Left lung (tissue), 10 donors: ENCODE data around the gene FRMD4A. TPM values are rescaled to one million over a fixed set of nuclear protein-coding genes. Genes with fewer than 3 reads are reported as not detected.
"Not testable (repeated sequence)": the region's sequence is repeated elsewhere in the genome, so short reads cannot be mapped to it uniquely, and the experiment has no call there.

Experiments used
- ATAC-seq: fragments of 200-7000 bp; cut with Tn5 transposase; one replicate; pipeline ENCODE4 v1.9.1; 2020; ENCODE audit warnings: moderate library complexity
- DNase-seq, 4 donors: peaks; one replicate each; pipeline ENCODE4 v3.0.0-alpha.2; 2013 to 2020
- H3K27ac ChIP-seq, 2 donors: fragments of 200-600 bp; sonication (generic) in 1 of 2; one replicate each; pipeline versions ENCODE4 v1.5.0 to v1.8.0; 2020 to 2021
- H3K27me3 ChIP-seq, 2 donors: fragments of 200-600 bp; sonication (generic) in 1 of 2; one replicate each; pipeline versions ENCODE4 v1.5.0 to v1.8.0; 2020 to 2021
- H3K36me3 ChIP-seq, 2 donors: fragments of 200-600 bp; sonication (generic) in 1 of 2; one replicate each; pipeline versions ENCODE4 v1.5.0 to v1.8.0; 2020 to 2021
- H3K4me1 ChIP-seq, 2 donors: fragments of 200-600 bp; one replicate each; pipeline ENCODE4 v1.8.0; 2021
- H3K4me3 ChIP-seq, 2 donors: fragments of 200-600 bp; sonication (generic) in 1 of 2; one replicate each; pipeline versions ENCODE4 v1.5.0 to v1.8.0; 2020 to 2021; ENCODE audit warnings: mild to moderate bottlenecking in 1 of 2
- H3K9me3 ChIP-seq, 2 donors: fragments of 200-600 bp; sonication (generic) in 1 of 2; one replicate each; pipeline versions ENCODE4 v1.5.0 to v1.8.0; 2020 to 2021
- intact Hi-C, 2 donors: fragments of 100-400 bp; cut with DNase I; formaldehyde crosslinking; loops; one replicate each; pipeline versions ENCODE4 v1.11.2 to v1.14.2; 2022
- polyA plus RNA-seq, 6 donors: library from polyadenylated mRNA; unstranded; fragments of 120-200 nt; gene quantifications; one replicate each; pipeline ENCODE4 v1.2.1, GENCODE V29; 2013; ENCODE audit not compliant: insufficient read length in 6 of 6
- total RNA-seq, 2 donors: library from RNA; stranded (reverse); fragmentation: NEBNext Ultra II Directional; extraction: Animal tissue kit (Norgen Biotek cat#: 25700); gene quantifications; one replicate each; pipeline ENCODE4 v1.2.1, GENCODE V29; 2021
- TF ChIP-seq, protein P1 (sequence below), 2 donors: fragments of 200-600 bp; sonication (generic) in 1 of 2; IDR thresholded peaks; one replicate each; pipeline versions ENCODE4 v1.5.0 to v1.8.0; 2021; ENCODE audit warnings: antibody characterized with exemption in 2 of 2
- donor health status: DM: no; HTN: yes; CAD: no.
- donor health status: DM: no; HTN: no; CAD: no.

FRMD4A gene
- total and polyA plus RNA-seq, 8 donors = 33.9 to 62.8 (median 57.0) TPM

- Histone ChIP-seq H3K27ac (peak overlapping the region; percentile 62 to 74), H3K27me3 (no peaks in the 10 kb centered on the region), H3K9me3 (no peaks in the 10 kb centered on the region), H3K36me3 (no peaks in the 10 kb centered on the region), H3K4me1 (peaks cover 26 to 34% of the 10 kb centered on the region in 2 donors), H3K4me3 (peak overlapping the region in 1 of 2 donors; percentile 16)
- ATAC-seq = peak; percentile 89
- peak; percentile 84 to 92 (median 89) for DNase-seq
- intact Hi-C loops = no loop called here
- TF ChIP-seq, protein P1, sequence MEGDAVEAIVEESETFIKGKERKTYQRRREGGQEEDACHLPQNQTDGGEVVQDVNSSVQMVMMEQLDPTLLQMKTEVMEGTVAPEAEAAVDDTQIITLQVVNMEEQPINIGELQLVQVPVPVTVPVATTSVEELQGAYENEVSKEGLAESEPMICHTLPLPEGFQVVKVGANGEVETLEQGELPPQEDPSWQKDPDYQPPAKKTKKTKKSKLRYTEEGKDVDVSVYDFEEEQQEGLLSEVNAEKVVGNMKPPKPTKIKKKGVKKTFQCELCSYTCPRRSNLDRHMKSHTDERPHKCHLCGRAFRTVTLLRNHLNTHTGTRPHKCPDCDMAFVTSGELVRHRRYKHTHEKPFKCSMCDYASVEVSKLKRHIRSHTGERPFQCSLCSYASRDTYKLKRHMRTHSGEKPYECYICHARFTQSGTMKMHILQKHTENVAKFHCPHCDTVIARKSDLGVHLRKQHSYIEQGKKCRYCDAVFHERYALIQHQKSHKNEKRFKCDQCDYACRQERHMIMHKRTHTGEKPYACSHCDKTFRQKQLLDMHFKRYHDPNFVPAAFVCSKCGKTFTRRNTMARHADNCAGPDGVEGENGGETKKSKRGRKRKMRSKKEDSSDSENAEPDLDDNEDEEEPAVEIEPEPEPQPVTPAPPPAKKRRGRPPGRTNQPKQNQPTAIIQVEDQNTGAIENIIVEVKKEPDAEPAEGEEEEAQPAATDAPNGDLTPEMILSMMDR (IDR thresholded peaks at IDR 0.05) = no peak
These were observed 612.6 kb downstream of the FRMD4A start for GRCh38 chr10:13717936-13718772.

DNA sequence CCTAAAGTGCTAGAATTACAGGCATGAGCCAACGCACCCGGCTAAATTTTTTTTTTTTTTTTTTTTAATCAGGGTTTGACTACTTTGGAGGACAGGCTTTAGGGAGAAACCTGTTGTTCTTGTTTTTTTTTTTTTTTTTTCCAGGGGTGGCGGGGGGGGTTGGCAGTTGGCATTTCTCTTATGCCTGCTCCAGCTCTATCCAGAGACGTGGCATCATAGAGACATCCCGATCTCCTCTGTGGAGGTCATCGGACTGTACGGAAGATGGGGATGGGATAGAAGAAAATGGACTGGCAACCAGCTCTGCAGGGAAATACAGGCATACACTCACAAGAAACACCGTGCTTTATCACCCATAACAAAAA is 613.2 kb downstream of the FRMD4A start:
- Histone ChIP-seq H3K36me3 (no peaks in the 10 kb centered on the region), H3K27ac (peak overlapping the region; percentile 62 to 74), H3K4me3 (peak overlapping the region in 1 of 2 donors; percentile 16), H3K27me3 (no peaks in the 10 kb centered on the region), H3K4me1 (peaks cover 32 to 40% of the 10 kb centered on the region in 2 donors), H3K9me3 (no peaks in the 10 kb centered on the region)
- intact Hi-C loops = no loop called here
- DNase-seq = no peak
- ATAC-seq = peak; percentile 13
- TF ChIP-seq, protein P1 (IDR thresholded peaks at IDR 0.05) = no peak

- H3K4me1 ChIP-seq = peaks cover 38 to 50% of the 10 kb centered on the region in 2 donors
- intact Hi-C loops = no loop called here
- H3K9me3 ChIP-seq = no peaks in the 10 kb centered on the region
- no peak overlapping the region for H3K4me3 ChIP-seq
- no peaks in the 10 kb centered on the region for H3K27me3 ChIP-seq
- H3K27ac ChIP-seq = no peak overlapping the region
- no peak for ATAC-seq
- DNase-seq = no peak
- TF ChIP-seq, protein P1 (IDR thresholded peaks at IDR 0.05) = no peak
- no peaks in the 10 kb centered on the region for H3K36me3 ChIP-seq
These were observed 614.3 kb downstream of the FRMD4A start for GRCh38 chr10:13716081-13717071.

- peaks cover 38 to 50% of the 10 kb centered on the region in 2 donors for H3K4me1 ChIP-seq
- intact Hi-C loops, ATAC-seq: not testable (repeated sequence)
These were observed 615.1 kb downstream of the FRMD4A start for GRCh38 chr10:13715596-13715995.

GRCh38 chr10:13715100-13715499 is 615.6 kb downstream of the FRMD4A start:
- ATAC-seq (no peak), DNase-seq (no peak)
- intact Hi-C loops = no loop called here
- H3K27ac ChIP-seq = no peak overlapping the region
- no peak overlapping the region for H3K4me3 ChIP-seq
- peaks cover 38 to 46% of the 10 kb centered on the region in 2 donors for H3K4me1 ChIP-seq
- no peaks in the 10 kb centered on the region for H3K27me3 ChIP-seq
- no peaks in the 10 kb centered on the region for H3K36me3 ChIP-seq
- TF ChIP-seq, protein P1 (IDR thresholded peaks at IDR 0.05) = no peak
- H3K9me3 ChIP-seq = no peaks in the 10 kb centered on the region

More at GRCh38 chr10:13715596-13715995, 615.1 kb downstream of the FRMD4A start:
- H3K4me3 ChIP-seq, DNase-seq, H3K9me3 ChIP-seq, H3K27me3 ChIP-seq, H3K27ac ChIP-seq, H3K36me3 ChIP-seq: not testable (repeated sequence)
